CD4-positive, alpha-beta T cell treated with Interleukin-21 for 1 hour (primary cell): ENCODE results near the gene FYTTD1.

Experiments used
- DNase-seq: peaks from one replicate; pipeline ENCODE4 v3.0.0-alpha.2; 2020

FYTTD1 gene

DNA sequence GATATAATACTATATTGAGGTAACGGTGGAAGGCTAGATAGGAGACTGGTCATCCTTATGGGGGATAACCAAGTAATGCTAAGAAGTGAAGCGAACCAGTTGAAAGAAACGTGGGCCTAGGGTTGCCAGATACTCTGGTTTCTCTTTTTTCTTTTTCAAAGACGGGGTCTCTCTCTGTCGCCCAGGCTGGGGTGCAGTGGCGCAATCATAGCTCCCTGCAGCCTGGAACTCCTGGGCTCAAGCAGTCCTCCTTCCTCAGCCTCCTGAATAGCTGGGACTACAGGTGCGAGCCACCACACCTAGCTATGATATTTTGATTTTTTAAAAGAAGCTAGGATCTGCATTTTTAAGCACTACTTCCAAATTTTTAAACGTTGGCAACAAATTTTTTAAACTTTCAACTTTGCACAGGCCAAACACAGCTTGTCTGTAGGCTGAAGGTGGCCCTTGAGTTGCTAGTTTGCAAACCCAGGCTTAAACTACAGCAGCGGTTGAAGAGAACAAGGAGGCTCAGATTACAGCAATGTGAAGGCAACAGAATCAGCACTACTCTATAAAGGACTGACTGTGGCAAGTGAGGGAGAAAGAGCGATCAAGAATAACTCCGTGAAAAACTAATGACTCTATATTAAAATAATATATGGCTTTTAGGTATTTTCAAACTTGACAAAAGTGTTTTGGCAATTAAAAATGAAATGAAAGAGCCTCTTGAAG lies 11.8 kb upstream of the FYTTD1 start:
- DNase-seq = no peak

DNA sequence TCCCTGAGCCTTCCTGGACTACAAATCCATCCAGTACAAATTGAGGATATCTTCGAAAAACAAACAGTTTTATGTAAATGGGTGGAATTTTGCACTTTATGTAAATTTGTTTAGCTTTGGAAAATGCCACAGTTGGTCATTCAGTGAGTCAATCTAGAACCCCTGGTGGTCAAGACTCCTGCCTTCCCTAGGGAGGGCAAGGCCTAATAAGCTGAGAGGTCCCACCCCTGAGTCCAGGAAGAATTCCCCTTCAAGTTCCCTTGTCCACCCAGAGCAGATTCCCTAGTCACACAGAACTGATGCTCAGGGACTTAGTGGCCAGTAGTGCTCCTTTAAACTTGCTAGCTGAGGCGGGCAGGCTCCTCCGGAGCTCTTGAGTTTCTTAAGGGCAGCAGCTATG lies 6.9 kb upstream of the FYTTD1 start:
- no peak for DNase-seq

DNA sequence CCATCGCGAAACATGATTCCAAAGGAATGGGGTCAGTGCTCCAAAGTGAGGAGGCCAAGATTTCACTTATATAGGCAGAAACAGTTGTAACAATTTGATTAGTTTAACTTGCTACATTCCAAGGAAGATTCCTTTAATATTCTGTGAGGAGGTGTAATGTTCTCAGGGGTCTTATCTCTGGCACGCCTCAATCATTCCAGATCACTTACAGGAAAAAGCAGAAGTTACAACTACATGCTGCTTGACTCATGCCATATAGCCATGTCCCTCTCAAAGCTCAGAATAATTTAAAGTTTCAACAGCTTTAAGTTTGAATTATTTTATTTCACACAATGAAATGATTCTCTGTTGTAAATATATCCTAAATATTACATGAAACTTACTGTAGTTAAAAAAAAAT lies 3.5 kb upstream of the FYTTD1 start:
- no peak for DNase-seq

DNA sequence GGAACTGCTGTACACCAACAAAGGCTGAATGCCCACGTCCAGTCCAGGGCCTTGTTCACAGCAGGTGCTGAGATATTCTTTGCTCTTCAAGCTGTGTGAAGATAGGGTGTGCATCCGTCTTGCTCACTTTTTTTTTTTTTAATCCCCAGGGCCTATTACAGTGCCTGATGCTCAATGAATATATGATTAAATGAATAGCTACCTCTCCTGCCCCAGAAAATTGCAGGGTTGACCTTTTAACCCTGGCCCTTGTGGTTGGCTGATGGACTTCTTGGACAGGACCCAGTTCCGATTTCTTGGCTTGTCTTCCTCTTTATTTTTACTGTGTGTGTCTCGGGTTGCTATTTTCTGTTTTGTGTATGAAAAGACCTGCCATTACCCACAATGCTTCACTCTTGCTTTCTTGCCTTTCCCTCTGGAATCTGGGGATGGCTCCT lies 2.9 kb upstream of the FYTTD1 start:
- DNase-seq = no peak

DNA sequence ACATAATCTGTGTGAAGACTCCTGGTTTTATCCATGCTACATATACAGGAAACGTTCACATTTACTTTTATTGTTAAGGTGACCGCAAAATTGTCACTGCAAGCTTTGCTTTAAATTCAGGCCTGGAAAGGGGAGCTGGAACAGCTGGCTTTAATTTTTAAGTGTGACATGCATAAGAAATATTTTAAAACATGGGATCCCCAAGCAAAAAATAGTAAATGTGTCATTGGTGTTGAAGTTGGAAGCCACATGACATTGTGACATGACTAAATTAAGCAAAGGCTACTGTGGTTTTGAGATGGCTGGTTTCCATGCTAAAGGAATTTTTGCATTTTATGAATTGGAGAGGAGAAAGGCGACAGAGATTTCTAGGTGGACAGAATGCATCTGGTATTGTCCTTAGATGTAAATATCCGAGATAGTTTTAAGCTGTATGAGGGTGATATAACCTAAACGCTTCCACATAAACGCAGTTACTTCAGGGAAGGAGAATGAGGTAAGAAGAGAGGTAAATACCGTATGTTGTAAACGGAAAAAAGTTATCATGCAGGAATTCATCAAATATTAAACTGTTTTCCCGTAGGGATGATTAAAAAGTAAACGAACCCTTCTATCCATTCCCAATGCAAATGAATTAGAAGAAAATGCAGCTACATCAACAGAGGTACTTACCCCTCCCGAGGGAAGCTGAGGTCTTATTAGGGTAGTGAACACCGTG lies 927 bp upstream of the FYTTD1 start:
- no peak for DNase-seq

DNA sequence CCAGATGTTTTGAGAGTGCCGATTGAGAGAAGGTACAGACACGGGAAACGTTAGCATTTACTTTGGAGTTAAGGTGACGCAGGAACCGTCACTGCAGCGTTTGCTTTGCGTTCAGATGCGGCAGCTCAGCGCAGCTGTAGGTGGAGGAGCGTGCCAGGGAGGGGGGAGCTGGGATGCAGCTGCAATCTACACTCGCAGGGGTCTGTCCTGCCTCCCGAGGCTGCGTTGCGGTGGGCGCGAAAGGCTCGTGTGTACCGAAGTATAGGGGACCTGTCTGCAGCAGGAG lies 425 bp upstream of the FYTTD1 start:
- peak; percentile 64 for DNase-seq

DNA sequence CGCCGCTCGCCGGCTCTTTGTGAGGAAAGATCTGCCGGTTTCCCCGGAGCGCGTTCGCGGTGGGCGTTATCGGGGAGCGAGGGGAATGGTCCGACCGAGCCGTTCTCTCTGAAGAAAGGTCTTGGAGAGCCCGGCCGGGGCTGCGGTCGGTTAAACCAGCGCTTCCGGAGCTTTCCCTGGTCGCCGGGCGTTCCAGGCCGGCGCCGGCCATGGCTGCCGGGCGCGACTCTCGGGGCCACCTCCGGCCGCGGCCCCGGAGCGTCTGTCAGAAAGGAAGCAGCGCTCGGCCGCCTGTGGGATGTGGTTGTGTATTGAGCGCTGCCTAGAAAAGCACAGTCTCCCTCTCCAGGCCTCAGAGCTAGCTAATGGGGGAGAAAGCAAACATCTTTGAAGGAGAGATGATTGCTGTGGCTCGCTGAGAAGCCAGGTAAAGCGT lies 731 bp downstream of the FYTTD1 start:
- DNase-seq = peak; percentile 69

DNA sequence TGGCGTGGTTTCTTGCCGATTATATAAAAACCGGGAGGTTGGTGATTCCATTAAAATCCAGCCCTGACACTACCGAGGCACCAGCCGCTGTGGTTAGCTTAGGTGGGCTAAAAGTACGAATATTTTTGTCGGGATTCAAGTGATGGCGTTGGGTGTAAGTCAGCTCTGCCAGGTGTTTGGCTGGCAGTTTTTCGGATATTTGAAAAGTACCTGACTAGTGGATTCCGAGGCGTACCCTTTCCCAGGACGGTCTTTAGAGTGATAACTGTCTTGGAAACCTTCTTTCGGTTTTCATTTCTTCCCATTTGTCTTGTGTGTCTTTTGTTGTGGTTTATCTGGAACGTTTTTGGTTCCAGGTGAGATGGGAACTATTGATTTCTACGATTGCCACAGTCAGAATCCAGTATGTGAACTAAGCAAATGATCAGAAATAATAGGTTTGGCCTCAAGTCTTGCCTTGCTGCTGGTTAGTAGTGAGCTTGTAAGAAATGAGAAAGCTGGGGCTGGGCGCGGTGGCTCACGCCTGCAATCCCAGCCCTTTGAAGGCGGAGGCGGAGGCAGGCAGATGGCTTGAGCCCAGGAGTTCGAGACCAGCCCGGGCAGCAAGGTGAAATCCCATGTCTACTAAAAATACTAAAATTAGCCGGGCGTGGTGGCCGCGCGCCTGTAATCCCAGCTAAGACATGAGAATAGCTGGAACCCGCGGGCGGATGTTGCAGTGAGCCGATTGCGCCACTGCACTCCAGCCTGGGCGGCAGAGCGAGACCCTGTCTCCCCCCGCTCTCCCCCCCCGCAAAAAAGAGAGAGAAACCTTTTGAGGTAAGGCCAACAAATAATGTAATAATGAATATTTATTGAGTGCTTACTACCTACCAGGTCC lies 1.4 kb downstream of the FYTTD1 start:
- DNase-seq = peak; percentile 43

DNA sequence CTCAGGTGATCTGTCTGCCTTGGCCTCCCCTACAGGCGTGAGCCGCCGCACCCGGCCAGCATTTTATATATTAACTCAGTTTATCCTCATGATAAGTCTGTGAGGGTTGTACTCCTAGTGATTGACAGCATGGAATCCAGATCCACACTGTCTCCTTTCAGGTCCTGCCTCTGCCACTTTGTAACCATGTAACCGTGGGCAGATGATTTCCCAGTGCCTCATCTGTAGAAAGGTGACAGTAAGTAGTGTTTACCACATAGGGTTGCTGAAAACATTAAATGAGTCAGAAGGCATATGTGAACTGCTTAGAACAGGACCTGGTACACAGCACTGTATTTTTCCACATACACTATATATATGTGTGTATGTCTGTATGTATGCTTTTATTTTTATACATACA lies 2.4 kb downstream of the FYTTD1 start:
- no peak for DNase-seq

DNA sequence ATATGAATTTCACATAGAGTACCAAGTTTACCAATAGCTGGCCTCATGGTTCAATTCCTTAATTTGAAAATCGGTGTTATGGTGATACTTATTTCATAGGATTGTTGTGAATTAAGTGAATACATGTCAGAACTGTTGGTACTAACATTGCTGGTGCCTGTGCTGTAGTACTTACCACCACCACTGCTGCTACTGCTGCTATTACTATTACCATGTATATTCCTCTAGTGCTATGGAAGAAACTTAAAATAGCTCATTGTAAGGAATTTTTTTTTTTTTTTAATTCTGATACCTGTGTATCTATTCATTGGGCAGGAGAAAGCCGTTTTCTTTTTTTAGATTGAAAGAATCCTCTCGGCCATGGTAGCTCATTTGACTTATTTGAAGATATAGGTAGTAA lies 3.6 kb downstream of the FYTTD1 start:
- no peak for DNase-seq

DNA sequence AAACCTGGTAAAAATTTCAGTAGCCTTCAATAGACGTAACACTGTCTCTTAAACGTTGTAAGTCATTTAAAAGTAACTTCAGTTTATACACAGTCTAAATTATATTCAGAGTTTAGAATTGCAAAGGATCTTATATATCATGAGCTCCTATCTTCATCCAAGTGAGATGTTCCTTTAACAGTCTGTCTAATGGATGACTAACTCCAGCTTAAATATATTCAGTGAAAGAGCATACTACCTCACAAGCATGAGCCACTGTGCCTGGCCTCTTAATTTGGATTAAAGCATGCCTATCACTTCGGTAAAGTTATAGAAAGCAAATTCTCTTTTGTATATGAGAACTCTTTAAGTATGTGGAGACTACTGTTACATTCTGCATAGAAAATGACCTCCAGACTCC lies 7.0 kb downstream of the FYTTD1 start:
- no peak for DNase-seq

DNA sequence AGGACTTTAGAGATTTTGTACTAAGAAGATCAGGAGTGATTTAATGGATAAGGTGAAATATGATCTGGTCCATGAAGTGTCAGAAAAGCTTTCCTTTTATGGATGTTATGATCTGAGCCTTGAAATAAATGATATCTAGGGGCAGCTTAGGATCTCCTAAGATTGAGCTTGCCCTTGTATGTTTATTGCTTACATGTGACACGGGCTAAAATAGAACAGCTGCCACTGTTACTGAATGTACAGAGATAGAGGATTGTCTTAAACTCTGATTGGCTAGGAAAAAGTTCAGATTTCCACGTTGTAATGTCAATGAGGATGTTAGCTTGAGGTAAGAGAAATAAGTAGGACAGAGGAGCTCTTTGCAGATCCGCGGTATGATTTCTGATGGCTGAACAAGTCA lies 8.8 kb downstream of the FYTTD1 start:
- DNase-seq = no peak

DNA sequence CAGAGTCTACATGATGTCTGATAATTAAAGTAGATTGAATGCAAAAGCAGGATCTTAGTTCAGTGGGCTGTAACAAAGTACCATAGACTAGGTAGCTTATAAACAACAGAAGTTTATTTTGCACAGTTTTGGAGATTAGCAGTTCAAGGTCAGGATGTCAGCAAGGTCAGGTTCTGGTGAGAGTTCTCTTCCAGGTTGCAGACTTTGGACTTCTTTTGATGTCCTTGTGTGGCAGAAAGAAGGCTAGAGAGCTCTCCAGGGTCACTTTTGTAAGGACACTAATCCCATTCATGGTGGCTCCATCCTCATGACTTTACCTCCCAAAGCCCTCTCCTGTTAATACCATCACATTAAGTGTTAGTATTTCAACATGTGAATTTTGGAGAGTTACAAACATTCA lies 12.1 kb downstream of the FYTTD1 start:
- no peak for DNase-seq

DNA sequence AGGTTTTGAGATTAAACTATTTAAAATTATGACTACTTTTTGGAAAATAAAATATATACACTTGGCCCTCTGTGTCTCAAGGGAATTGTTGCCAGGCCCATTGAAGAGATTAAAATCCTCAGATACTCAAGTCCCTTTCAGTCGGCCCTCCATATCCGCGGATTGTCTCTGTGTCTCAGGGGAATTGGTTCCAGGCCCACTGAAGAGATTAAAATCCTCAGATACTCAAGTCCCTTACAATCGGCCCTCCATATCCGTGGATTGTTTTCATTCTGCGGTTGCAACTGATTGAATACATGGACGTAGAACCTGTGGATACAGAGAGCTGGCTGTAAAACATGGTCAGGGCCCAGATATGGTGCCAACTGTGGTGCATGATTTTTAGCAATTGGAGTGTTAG lies 25.6 kb downstream of the FYTTD1 start:
- DNase-seq = no peak

DNA sequence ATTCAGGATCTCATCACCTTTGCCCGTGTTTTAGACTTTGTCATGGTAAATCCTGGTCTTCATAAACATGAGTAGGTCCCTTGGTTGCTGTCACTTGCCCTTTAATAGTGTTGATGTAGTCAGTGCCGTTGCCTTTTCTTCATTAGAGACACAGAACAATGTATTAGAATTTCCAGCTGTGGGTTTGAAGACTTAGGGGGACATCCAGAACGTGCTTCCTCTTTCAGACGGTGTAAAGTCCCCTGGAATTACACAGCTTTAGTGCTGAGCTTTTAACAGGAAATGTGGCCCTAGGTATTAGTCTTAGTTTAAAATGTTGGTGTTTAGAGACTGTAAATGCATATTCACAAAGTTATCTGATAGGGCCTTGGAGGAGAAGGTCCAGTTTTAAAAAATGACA lies 32.5 kb downstream of the FYTTD1 start:
- DNase-seq = no peak

DNA sequence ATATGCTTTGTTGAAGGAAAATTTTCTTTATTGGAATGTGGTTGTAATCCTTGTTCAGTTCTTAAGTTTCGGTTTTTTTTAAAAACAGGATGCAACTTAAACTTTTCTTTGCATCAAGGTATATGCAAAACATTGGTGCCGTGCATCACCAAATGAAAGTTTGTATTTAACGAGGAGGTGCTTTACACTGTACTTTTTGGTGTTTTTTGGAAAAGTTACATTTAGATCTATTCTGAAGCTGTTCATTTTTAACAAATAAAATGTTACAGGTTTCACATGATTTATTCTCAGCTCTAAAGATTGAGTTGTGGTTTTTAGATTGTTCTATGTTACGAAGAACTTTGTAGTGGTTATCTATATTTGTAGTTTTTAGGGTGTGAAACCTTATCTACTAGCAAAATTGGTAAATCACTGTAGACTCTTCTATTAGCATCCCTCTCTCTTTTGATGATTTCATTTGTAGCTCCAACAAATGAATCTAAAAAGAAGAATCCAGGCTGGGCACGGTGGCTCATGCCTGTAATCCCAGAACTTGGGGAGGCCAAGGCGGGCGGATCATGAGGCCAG lies 34.4 kb downstream of the FYTTD1 start:
- no peak for DNase-seq

DNA sequence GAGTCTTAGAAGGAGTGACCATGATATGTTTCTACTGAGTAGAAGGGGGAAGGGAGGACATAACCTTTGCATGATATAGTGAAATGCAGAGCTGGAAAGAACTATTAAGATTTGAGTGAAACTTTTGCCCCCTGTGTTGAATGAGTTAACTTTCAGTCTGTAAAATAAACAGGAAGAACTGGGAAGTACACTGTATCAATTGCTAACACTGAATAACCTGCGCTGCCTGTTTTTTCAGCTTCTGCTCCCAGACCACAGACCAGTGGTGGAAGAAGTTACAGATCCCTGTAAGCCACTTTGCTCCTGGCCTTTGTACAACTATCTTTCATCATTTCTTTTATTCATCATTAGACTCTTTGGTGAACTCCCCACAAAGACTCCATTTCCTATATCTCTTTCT lies 37.7 kb downstream of the FYTTD1 start:
- DNase-seq = no peak

DNA sequence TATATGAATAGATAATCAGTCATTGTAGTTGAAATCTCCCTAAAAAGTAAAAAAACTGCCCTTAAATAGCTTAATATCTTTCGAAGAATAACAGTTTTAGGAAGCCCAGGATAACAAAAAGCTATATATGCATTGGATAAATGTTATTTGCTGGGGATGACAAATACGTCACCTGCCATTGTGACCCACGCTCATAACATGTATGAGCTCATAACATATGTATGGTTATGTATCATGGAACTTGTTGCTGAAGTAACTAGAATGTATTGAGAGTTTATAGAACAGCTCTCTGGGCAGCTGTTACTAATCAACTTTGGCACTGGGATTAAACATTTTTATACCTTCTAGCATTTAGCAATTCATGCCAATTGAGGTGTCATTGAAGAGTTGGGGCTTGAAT lies 39.6 kb downstream of the FYTTD1 start:
- no peak for DNase-seq

DNA sequence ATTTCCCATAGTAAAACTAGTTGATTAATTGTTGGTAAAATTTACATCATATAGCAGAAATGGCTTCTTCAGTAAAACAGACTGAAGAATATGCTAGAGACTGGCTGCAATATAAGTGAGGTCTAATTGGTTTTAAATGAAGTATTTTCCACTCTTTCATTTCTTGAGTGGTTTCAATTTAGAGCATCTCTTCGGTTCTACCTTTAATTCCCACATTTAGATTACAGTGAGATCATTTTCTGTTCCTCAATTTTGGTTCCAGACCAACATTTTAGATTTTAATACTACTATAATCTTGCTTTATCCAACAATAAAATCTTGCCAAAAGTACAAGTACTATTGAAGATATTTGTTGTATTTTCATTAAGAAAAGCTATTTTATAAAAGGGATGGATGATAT lies 40.4 kb downstream of the FYTTD1 start:
- DNase-seq = no peak

DNA sequence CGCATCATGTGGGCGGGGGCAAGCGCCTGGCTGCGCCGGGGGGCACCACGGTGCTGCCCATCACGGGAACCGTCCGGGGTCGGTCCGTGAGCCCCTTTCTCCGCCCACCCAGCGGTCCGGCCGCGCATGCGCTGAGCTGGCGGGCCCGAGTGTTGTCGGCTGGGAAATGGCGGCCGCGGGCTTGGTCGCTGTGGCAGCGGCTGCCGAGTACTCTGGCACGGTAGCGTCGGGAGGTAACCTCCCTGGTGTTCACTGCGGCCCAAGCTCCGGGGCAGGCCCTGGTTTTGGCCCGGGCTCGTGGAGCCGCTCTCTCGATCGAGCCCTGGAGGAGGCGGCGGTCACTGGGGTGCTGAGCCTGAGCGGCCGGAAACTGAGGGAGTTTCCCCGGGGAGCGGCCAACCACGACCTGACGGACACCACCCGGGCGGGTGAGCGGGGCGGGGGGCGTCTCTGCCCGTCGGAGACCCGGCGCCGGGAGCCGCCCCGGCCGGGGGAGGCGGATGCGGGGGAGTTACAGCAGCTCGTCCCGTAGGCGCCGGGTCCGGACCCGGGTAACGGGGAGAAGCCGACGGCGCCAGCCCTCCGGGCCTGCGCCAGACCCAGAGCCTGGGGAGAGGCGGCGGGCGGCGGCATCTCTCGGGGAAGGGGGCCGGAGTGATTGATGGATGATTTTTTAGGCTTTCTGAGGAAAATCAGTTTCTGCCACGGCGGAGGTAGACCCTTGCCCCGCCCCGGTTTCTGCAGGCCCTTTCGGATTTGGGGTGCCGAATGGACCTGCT lies 41.6 kb downstream of the FYTTD1 start, which contains the start of gene LRCH3:
TSS of gene LRCH3 (plus strand) at position 142 of the 779 bp plus-strand sequence. CDS start at position 167, 25 bp downstream.
- DNase-seq = peak; percentile 85

DNA sequence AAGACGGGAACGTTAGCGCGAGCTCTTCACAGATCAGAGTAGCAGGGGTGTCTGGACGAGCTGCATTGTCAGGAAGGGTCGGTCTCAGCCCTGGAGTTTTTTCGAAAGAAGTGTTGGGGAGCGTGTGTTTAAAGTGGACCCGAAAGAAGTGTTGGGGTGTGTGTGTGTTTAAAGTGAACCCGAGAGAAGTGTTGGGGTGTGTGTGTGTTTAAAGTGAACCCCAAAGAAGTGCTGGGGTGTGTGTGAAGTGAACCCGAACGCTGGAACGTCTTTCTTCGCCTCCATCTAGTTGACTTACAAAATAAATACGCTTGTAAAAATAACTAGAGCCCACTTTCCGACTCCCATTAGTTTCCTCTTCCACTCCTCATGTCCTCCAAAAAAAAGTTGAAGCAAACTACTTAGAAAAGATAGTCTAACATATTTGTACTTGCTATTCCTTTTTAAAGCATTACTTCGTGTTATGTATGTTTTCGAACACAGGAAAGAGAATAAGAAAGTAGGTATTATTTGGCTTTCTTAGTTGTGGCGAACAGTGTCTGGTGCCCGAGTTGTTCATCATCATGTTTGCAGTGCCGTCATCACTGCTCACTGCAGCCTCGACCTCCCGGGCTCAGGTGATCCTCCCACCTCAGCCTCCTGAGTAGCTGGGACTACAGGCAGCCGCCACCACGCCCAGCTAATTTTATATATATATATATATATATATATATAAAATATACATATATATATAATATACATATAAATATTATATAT lies 42.4 kb downstream of the FYTTD1 start:
- DNase-seq = peak; percentile 47

DNA sequence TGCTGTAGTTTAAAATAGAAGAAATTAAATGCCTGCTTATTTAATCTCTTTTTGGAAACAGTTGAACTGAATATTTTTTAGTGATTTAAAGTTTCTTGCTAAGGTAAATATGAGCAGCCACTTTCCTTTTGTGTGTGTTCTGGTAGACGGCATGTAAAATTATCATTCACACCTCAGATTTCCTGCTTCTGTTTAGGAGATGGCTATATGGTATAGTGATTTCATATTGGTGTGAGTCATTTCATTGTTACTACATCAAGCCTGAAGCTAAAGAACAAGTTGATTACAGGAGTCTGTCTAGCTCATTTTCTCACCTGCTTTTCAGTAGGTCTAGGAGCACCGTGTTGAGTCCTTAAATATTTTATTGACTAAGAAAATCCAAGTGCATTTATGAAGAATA lies 43.6 kb downstream of the FYTTD1 start:
- peak; percentile 42 for DNase-seq
